Measurements from ENCODE around the gene OLFML2A.

DNA sequence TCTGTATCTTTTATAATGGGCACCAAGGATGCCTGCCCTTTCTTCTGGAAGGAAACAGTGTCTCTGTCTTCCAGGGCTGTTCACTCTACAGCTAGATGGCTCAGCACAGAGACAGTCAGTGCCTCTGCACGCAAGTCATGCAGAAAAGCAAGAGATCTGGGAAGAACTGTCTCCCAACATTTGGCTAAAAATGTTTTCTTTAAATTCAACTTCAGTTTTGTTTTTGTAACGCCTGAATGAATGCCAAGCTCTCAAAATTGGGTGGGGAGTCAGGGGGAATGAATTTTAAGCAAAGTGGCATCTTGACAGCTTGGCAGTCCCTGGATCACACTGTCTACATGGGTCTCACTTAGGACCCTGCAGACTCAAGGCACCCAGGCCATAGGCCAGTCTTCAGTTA is 12.6 kb downstream of the OLFML2A start:
- TF ChIP-seq POLR2A (IDR thresholded peaks at IDR 0.05), result no peak
- TF ChIP-seq, protein P1, sequence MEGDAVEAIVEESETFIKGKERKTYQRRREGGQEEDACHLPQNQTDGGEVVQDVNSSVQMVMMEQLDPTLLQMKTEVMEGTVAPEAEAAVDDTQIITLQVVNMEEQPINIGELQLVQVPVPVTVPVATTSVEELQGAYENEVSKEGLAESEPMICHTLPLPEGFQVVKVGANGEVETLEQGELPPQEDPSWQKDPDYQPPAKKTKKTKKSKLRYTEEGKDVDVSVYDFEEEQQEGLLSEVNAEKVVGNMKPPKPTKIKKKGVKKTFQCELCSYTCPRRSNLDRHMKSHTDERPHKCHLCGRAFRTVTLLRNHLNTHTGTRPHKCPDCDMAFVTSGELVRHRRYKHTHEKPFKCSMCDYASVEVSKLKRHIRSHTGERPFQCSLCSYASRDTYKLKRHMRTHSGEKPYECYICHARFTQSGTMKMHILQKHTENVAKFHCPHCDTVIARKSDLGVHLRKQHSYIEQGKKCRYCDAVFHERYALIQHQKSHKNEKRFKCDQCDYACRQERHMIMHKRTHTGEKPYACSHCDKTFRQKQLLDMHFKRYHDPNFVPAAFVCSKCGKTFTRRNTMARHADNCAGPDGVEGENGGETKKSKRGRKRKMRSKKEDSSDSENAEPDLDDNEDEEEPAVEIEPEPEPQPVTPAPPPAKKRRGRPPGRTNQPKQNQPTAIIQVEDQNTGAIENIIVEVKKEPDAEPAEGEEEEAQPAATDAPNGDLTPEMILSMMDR (IDR thresholded peaks at IDR 0.05), result no peak
